H9 (cell line): ENCODE data around the gene CAMK2B. TPM values are rescaled to one million over a fixed set of nuclear protein-coding genes. Genes with fewer than 3 reads are reported as not detected.

Experiments
- DNase-seq: peaks from one replicate; pipeline ENCODE4 v3.0.0-alpha.2; 2017
- H2AFZ ChIP-seq: one replicate; pipeline ENCODE4 v1.6.1; 2013; ENCODE audit warnings: mild to moderate bottlenecking, low read length, control low read depth, moderate library complexity
- H2AK5ac ChIP-seq: 2 replicates; pipeline ENCODE4 v1.6.1; 2013; ENCODE audit warnings: low read length, control low read depth, mixed read lengths; ENCODE audit not compliant: insufficient read length
- H2BK120ac ChIP-seq: one replicate; pipeline ENCODE4 v1.6.1; 2013; ENCODE audit warnings: low read depth, mild to moderate bottlenecking, low read length, control low read depth, inconsistent platforms; ENCODE audit not compliant: poor library complexity, severe bottlenecking
- H2BK12ac ChIP-seq: 2 replicates; pipeline ENCODE4 v1.6.1; 2013; ENCODE audit warnings: low read length, control low read depth, mixed read lengths, low read depth; ENCODE audit not compliant: insufficient read length
- H2BK15ac ChIP-seq: 2 replicates; pipeline ENCODE4 v1.6.1; 2013; ENCODE audit warnings: low read depth, low read length, control low read depth
- H2BK20ac ChIP-seq: one replicate; pipeline ENCODE4 v1.6.1; 2013; ENCODE audit warnings: low read depth, mild to moderate bottlenecking, low read length, control low read depth, inconsistent platforms; ENCODE audit not compliant: poor library complexity, severe bottlenecking
- H2BK5ac ChIP-seq: 2 replicates; pipeline ENCODE4 v1.6.1; 2013; ENCODE audit warnings: low read length, control low read depth, mixed read lengths; ENCODE audit not compliant: insufficient read length
- H3K14ac ChIP-seq: 2 replicates; pipeline ENCODE4 v1.6.1; 2013; ENCODE audit warnings: low read length, control low read depth; ENCODE audit not compliant: insufficient read depth
- H3K18ac ChIP-seq: 2 replicates; pipeline ENCODE4 v1.6.1; 2013; ENCODE audit warnings: low read depth, mild to moderate bottlenecking, mixed read lengths, low read length, control low read depth; ENCODE audit not compliant: insufficient read length
- H3K23ac ChIP-seq: 2 replicates; pipeline ENCODE4 v1.6.1; 2013; ENCODE audit warnings: low read length, control low read depth, mixed read lengths, low read depth; ENCODE audit not compliant: insufficient read length
- H3K23me2 ChIP-seq: 2 replicates; pipeline ENCODE4 v1.6.1; 2013; ENCODE audit warnings: low read depth, mild to moderate bottlenecking, mixed read lengths, low read length, control low read depth; ENCODE audit not compliant: insufficient read length, poor library complexity, severe bottlenecking
- H3K27ac ChIP-seq: 2 replicates; pipeline ENCODE4 v1.5.1; 2013; ENCODE audit warnings: low read length, control low read depth, mixed read lengths, low read depth; ENCODE audit not compliant: insufficient read length
- H3K27me3 ChIP-seq: 2 replicates; pipeline ENCODE4 v1.6.1; 2013; ENCODE audit warnings: low read length, control low read depth, inconsistent platforms; ENCODE audit not compliant: insufficient read depth
- H3K4ac ChIP-seq: 2 replicates; pipeline ENCODE4 v1.6.1; 2013; ENCODE audit warnings: low read depth, mild to moderate bottlenecking, control low read depth, inconsistent platforms, low read length, moderate library complexity
- H3K4me1 ChIP-seq: 2 replicates; pipeline ENCODE4 v1.6.1; 2013; ENCODE audit warnings: low read length, control low read depth, inconsistent platforms; ENCODE audit not compliant: insufficient read depth
- H3K4me2 ChIP-seq: 2 replicates; pipeline ENCODE4 v1.6.1; 2013; ENCODE audit warnings: low read length, control low read depth, mixed read lengths; ENCODE audit not compliant: insufficient read length, insufficient read depth
- H3K56ac ChIP-seq: 2 replicates; pipeline ENCODE4 v1.6.1; 2013; ENCODE audit warnings: low read depth, mild to moderate bottlenecking, mixed read lengths, low read length, control low read depth; ENCODE audit not compliant: insufficient read length
- H3K79me1 ChIP-seq: 2 replicates; pipeline ENCODE4 v1.6.1; 2013; ENCODE audit warnings: low read depth, mild to moderate bottlenecking, moderate library complexity, low read length, control low read depth, inconsistent platforms; ENCODE audit not compliant: insufficient read depth, poor library complexity, severe bottlenecking
- H3K79me2 ChIP-seq: 2 replicates; pipeline ENCODE4 v1.6.1; 2013; ENCODE audit warnings: low read length, control low read depth, inconsistent platforms; ENCODE audit not compliant: insufficient read depth
- H3K9ac ChIP-seq: 2 replicates; pipeline ENCODE4 v1.6.1; 2013; ENCODE audit warnings: low read length, control low read depth, mixed read lengths; ENCODE audit not compliant: insufficient read length; ENCODE audit errors: extremely low read depth
- H3K9me3 ChIP-seq: one replicate; pipeline ENCODE4 v1.6.1; 2013; ENCODE audit warnings: low read depth, low read length, inconsistent platforms; ENCODE audit not compliant: control insufficient read depth
- H3T11ph ChIP-seq: one replicate; pipeline ENCODE4 v1.6.1; 2013; ENCODE audit warnings: mild to moderate bottlenecking, low read length, control low read depth, inconsistent platforms
- H4K20me1 ChIP-seq: one replicate; pipeline ENCODE4 v1.6.1; 2013; ENCODE audit not compliant: control insufficient read depth, insufficient read length, insufficient read depth
- H4K5ac ChIP-seq: 2 replicates; pipeline ENCODE4 v1.6.1; 2013; ENCODE audit warnings: low read depth, mild to moderate bottlenecking, mixed read lengths, low read length, control low read depth; ENCODE audit not compliant: insufficient read length
- H4K8ac ChIP-seq: replicated peaks from 2 replicates; pipeline ENCODE4 v1.6.1; 2013; ENCODE audit warnings: low read length, control low read depth, mixed read lengths, low read depth; ENCODE audit not compliant: insufficient read length
- H4K91ac ChIP-seq: 2 replicates; pipeline ENCODE4 v1.6.1; 2013; ENCODE audit warnings: low read depth, mild to moderate bottlenecking, moderate library complexity, mixed read lengths, low read length, control low read depth; ENCODE audit not compliant: insufficient read length
- H3K27ac Mint-ChIP-seq, 3 experiments: 2 replicates in 2 of 3; 3 replicates in 1 of 3; pipeline ENCODE4 v1.8.0; 2020 to 2021; ENCODE audit warnings: mixed read lengths in 3 of 3, mild to moderate bottlenecking in 1 of 3, moderate library complexity in 1 of 3
- H3K27me3 Mint-ChIP-seq: 2 replicates; pipeline ENCODE4 v1.8.0; 2021; ENCODE audit warnings: low read depth, mild to moderate bottlenecking, moderate library complexity, mixed read lengths
- H3K36me3 Mint-ChIP-seq, 3 experiments: 2 replicates in 2 of 3; 3 replicates in 1 of 3; pipeline ENCODE4 v1.8.0; 2020 to 2021; ENCODE audit warnings: low read depth in 3 of 3, mixed read lengths in 3 of 3; ENCODE audit not compliant: insufficient read depth in 1 of 3
- H3K4me1 Mint-ChIP-seq, 2 experiments: 2 replicates each; pipeline ENCODE4 v1.8.0; 2020; ENCODE audit warnings: mixed read lengths in 2 of 2
- H3K4me3 Mint-ChIP-seq, 2 experiments: 2 replicates in 1 of 2; 3 replicates in 1 of 2; pipeline ENCODE4 v1.8.0; 2020 to 2021; ENCODE audit warnings: mild to moderate bottlenecking in 2 of 2, mixed read lengths in 2 of 2, moderate library complexity in 1 of 2
- H3K9me3 Mint-ChIP-seq, 2 experiments: 2 replicates in 1 of 2; 3 replicates in 1 of 2; pipeline ENCODE4 v1.8.0; 2020; ENCODE audit warnings: mild to moderate bottlenecking in 2 of 2, mixed read lengths in 2 of 2, moderate library complexity in 1 of 2
- WGBS: extraction: QIAGEN DNeasy Blood & Tissue Kit; methylation state at CpG from one replicate; pipeline ENCODE4 v1.1.7; 2013; ENCODE audit warnings: missing lambda C conversion rate, low lambda C conversion rate, mixed read lengths; ENCODE audit not compliant: insufficient read length; ENCODE audit errors: extremely low coverage; 5-methylcytosine and 5-hydroxymethylcytosine counted together
- total RNA-seq: library from RNA; stranded (reverse); gene quantifications from 2 replicates; pipeline ENCODE4 v1.2.1, GENCODE V29; 2021
- TF ChIP-seq, protein P1 (sequence below): fragments of 200-600 bp; sonication (generic); conservative IDR thresholded peaks from 3 replicates; pipeline ENCODE4 v1.8.0; 2021; ENCODE audit warnings: antibody characterized with exemption, mild to moderate bottlenecking

The CAMK2B gene
- total RNA-seq, 1 experiment from 2014 or later = 0.17 TPM

- DNase-seq = no peak
- Histone ChIP-seq H3T11ph (no peak overlapping the region), H2AFZ (no peak overlapping the region), H3K18ac (no peak overlapping the region), H4K5ac (no peak overlapping the region), H4K8ac (no peak overlapping the region), H3K27ac (no peak overlapping the region), H3K4me1 (no peaks in the 10 kb centered on the region), H3K27me3 (no peaks in the 10 kb centered on the region), H3K9me3 (no peaks in the 10 kb centered on the region), H4K20me1 (no peaks in the 10 kb centered on the region), H2BK15ac (no peak overlapping the region), H2BK5ac (no peak overlapping the region), H2AK5ac (no peak overlapping the region), H3K23me2 (no peaks in the 10 kb centered on the region), H2BK20ac (no peak overlapping the region), H3K4ac (no peak overlapping the region), H3K79me2 (no peaks in the 10 kb centered on the region), H2BK12ac (no peak overlapping the region), H3K56ac (no peak overlapping the region), H3K79me1 (no peaks in the 10 kb centered on the region), H3K14ac (no peak overlapping the region), H3K9ac (no peak overlapping the region), H2BK120ac (no peak overlapping the region), H3K23ac (no peak overlapping the region), H4K91ac (no peak overlapping the region), H3K4me2 (no peak overlapping the region)
- WGBS = no CpG with 5 or more reads among the region's 2 CpGs
- Mint-ChIP-seq H3K36me3 (no peaks in the 10 kb centered on the region), H3K4me1 (peaks cover 8 to 21% of the 10 kb centered on the region in 2 experiments; a peak in 3 of 4 replicates), H3K9me3 (no peaks in the 10 kb centered on the region; a peak in 1 of 5 replicates), H3K27me3 (peaks cover 73% of the 10 kb centered on the region), H3K27ac (no peak overlapping the region), H3K4me3 (no peak overlapping the region)
- TF ChIP-seq, protein P1, sequence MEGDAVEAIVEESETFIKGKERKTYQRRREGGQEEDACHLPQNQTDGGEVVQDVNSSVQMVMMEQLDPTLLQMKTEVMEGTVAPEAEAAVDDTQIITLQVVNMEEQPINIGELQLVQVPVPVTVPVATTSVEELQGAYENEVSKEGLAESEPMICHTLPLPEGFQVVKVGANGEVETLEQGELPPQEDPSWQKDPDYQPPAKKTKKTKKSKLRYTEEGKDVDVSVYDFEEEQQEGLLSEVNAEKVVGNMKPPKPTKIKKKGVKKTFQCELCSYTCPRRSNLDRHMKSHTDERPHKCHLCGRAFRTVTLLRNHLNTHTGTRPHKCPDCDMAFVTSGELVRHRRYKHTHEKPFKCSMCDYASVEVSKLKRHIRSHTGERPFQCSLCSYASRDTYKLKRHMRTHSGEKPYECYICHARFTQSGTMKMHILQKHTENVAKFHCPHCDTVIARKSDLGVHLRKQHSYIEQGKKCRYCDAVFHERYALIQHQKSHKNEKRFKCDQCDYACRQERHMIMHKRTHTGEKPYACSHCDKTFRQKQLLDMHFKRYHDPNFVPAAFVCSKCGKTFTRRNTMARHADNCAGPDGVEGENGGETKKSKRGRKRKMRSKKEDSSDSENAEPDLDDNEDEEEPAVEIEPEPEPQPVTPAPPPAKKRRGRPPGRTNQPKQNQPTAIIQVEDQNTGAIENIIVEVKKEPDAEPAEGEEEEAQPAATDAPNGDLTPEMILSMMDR = no peak
Observed at GRCh38 chr7:44294325-44295069, 30.9 kb downstream of the CAMK2B start.
